HCT116 (cell line): Measurements from ENCODE around the gene NRXN2.

Experiments
- CEBPB ChIP-seq: IDR thresholded peaks from 2 replicates; pipeline ENCODE4 v1.6.1; 2012; ENCODE audit warnings: low read depth
- CTCF ChIP-seq, 3 experiments: fragments of 200-600 bp in 1 of 3; sonication (generic) in 1 of 3; IDR thresholded peaks in 2 of 3; conservative IDR thresholded peaks in 1 of 3; 2 replicates each; pipeline ENCODE4 v1.5.1; 2012 to 2017; ENCODE audit warnings: low read depth in 2 of 3, low read length in 2 of 3, antibody characterized with exemption in 1 of 3, borderline replicate concordance in 1 of 3, control low read depth in 1 of 3, mild to moderate bottlenecking in 1 of 3, mixed read lengths in 1 of 3, mixed run types in 1 of 3, moderate library complexity in 1 of 3; ENCODE audit not compliant: insufficient read depth in 1 of 3
- EGR1 ChIP-seq: IDR thresholded peaks from 2 replicates; pipeline ENCODE4 v1.6.1; 2012; ENCODE audit warnings: low read depth
- POLR2A ChIP-seq: IDR thresholded peaks from 2 replicates; pipeline ENCODE4 v1.7.0; 2011; ENCODE audit warnings: borderline replicate concordance; ENCODE audit not compliant: insufficient read depth, insufficient read length; ENCODE audit errors: extremely low read depth
- POLR2AphosphoS5 ChIP-seq: IDR thresholded peaks from 2 replicates; pipeline ENCODE4 v1.6.1; 2011; ENCODE audit warnings: mild to moderate bottlenecking, low read depth, low read length, moderate library complexity
- RAD21 ChIP-seq: IDR thresholded peaks from 2 replicates; pipeline ENCODE4 v1.6.1; 2012; ENCODE audit warnings: low read depth, mild to moderate bottlenecking
- REST ChIP-seq: IDR thresholded peaks from 2 replicates; pipeline ENCODE4 v1.6.1; 2012; ENCODE audit warnings: low read depth
- SP1 ChIP-seq: IDR thresholded peaks from 2 replicates; pipeline ENCODE4 v1.6.1; 2012; ENCODE audit warnings: low read depth
- TCF7L2 ChIP-seq: IDR thresholded peaks from 2 replicates; pipeline ENCODE4 v1.7.0; 2011; ENCODE audit warnings: borderline replicate concordance, inconsistent platforms; ENCODE audit not compliant: insufficient read depth, insufficient read length; ENCODE audit errors: extremely low read depth
- ZBTB33 ChIP-seq: IDR thresholded peaks from 2 replicates; pipeline ENCODE4 v1.6.1; 2011; ENCODE audit warnings: mild to moderate bottlenecking, low read length, moderate library complexity; ENCODE audit not compliant: insufficient replicate concordance; ENCODE audit errors: extremely low read depth

- TF ChIP-seq CTCF (IDR thresholded peaks at IDR 0.05 in 2 of 3, conservative IDR thresholded peaks at IDR 0.05 in 1 of 3; ENCODE audit: borderline replicate concordance in 1 of 3, insufficient read depth in 1 of 3, low read depth in 2 of 3, low read length in 2 of 3): no peak
- no peak for TF ChIP-seq RAD21
- no peak for TF ChIP-seq ZBTB33
- no peak for TF ChIP-seq POLR2AphosphoS5
- no peak for TF ChIP-seq SP1
- no peak for TF ChIP-seq REST
- no peak for TF ChIP-seq EGR1
- TF ChIP-seq POLR2A: no peak
- TF ChIP-seq CEBPB: no peak
- TF ChIP-seq TCF7L2: no peak
These were observed 22.2 kb upstream of the NRXN2 start for GRCh38 chr11:64745189-64745520.
